Activated CD4-positive, alpha-beta T cell treated with anti-CD3 and anti-CD28 coated beads, Interleukin-2, Interleukin-6, amounts not matched to agents 100 ng/mL and 50 ng/mL, durations not matched to agents 16 hours and 8 hours (primary cell): ENCODE results near the gene CALR3.
"Not testable (repeated sequence)": the region's sequence is repeated elsewhere in the genome, so short reads cannot be mapped to it uniquely, and the experiment has no call there.

Source experiments
- DNase-seq: peaks from one replicate; pipeline ENCODE4 v3.0.0-alpha.2; 2020

CALR3 gene

DNA sequence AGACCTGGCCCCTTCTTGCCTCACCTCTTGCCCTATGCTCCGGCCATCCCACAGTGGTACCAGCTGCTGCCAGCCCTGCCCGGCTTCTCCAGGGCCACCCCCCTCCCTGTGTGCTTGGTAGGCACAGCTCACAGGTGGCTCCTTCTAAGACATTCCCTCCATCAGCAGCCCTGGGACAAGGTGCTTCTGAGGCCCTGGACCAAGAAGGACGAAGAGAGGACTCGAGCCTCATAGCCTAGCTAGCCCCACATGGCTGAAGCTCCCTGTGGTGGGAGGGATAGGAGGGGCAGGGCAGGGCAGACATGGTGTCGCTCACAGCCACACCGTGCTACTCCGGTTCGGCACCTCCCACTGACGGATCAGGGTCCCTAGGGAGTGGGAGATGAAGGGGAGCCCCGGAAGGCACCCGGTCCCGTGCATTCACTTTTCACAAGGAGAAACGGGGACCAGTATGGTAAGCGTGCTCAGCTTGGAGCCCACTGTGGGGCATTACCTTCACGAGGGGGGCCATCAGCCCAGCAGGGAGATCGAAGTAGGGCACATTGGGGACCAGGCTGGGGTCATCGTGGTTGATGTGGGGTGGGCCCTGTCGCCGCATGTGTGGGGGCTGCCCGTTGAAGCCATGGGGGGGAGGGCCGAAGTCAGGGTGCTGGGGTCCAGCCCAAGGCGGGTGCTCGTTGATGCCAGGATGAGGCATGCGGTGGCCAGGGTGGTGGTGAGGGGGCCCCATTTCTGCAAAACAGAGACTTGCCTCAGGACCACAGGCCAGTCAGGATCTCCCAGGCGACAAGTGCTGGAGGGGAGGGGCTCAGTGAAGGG is 26.8 kb upstream of the CALR3 start:
- DNase-seq = no peak

DNA sequence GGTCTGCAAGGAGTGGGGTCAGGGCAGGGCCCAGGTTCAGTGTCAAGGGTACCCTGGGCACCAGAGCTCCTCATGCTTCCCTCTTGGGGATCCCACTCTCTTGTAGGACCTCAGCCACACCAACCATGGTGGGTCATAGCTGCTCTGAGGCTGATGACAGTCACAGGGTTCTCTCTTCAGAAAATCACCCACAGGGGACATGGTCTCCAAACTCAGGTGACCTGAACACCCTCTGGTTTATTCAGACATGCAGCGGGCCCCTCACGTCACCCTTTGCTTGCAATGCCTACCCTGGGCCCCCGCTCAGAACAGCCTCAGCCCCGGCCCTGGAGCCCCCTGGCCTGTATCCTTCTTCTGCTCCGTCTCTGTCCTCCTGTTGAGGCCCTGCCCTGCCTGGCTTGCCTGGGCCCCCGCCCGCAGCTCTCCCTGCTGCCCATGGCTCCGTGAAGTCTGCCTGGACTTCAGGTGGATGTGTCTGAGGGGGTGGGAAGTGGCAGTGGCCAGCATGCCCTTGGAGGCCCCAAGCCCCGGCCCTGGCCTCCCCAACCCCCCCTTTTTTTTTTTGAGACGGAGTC is 25.8 kb upstream of the CALR3 start:
- DNase-seq = no peak

DNA sequence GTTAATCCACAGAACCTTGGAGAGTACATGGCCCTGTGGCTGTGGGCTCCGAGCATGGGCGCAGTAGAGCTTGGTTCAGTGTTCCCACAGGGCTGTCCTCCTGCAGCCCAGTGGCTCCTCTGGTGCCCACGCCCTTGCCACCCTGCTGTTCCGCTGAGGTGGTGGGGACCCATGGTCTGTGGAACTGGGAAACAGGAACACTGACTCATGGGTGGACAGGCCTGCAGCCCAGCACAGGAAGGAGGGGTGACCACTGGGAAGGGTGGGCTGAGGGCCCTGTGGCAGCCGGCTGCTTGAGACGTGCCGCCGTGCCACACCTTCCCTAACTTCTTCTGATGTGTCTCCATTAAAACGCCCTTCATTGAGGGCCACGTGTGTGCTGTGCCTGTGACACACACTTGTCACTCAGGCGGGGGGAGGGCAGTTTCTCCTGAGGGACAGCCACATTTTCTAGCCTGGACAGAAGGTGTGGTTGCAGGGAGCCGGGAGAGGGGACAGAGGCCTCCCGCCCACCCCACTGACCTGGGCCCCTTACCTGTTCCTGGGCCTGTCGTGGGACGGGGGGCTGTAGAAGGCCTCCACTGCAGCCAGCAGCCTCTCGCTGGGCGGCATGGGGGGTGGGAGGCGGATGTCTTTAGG is 25.1 kb upstream of the CALR3 start:
- DNase-seq = no peak

- no peak for DNase-seq
Observed at GRCh38 chr19:16520074-16520973, 24.4 kb upstream of the CALR3 start.

- no peak for DNase-seq
Observed at GRCh38 chr19:16519230-16519687, 23.3 kb upstream of the CALR3 start.

DNA sequence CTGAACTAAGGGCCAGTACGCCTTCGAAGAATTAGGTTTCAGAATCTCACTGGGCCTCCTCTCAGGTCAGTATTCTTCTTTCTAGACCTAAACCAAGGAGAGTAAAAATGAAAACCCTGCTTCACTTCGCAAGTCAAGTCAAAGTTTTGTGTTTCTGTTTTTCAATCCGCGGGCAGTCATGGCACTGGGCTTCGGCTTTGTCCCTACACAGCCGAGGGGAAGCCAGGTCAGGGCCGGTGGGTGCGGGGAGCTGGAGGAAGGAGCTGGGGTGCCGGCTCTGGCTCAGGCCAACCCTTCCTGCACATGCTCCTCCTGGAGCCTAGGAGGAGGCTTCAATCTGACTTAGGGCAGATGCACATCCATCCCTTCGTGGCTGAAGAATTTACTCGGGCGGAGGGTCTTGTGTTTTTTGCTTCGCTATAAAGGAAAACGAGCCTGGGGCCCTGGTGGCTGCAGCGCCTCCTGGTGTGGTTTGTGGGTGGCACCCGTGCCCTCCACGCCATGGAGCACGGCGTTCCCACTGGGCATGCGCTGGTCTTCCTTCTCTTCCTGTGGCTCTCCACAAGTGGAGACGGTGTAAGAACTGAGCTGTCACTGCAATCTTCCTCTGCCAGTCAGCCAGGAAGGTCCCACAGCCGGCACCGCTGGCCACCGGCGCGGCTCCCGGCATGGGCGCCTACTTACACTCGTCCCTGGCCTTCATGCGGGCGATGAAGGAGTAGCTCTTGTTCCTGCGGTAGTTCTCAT is 22.7 kb upstream of the CALR3 start:
- DNase-seq = no peak

DNA sequence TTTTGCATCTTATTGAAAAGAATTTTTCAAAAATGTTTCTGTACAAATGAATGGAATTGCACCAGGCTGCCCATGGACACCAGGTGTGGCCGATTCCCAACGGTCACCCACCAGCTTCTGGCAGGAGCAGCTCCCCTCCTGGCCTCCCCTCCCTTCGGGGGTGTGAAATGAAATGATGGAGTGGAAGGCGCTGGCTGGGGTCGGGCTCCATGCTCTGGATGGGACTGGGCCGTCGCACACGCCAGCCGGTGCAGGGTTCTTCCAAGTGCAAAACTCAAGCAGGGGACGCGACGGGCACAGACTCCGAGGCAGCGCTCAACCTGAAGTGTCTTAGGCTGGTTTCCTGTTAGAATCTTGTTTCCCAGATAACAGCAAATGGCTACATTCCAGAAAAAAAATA is 22.1 kb upstream of the CALR3 start:
- DNase-seq = no peak

DNA sequence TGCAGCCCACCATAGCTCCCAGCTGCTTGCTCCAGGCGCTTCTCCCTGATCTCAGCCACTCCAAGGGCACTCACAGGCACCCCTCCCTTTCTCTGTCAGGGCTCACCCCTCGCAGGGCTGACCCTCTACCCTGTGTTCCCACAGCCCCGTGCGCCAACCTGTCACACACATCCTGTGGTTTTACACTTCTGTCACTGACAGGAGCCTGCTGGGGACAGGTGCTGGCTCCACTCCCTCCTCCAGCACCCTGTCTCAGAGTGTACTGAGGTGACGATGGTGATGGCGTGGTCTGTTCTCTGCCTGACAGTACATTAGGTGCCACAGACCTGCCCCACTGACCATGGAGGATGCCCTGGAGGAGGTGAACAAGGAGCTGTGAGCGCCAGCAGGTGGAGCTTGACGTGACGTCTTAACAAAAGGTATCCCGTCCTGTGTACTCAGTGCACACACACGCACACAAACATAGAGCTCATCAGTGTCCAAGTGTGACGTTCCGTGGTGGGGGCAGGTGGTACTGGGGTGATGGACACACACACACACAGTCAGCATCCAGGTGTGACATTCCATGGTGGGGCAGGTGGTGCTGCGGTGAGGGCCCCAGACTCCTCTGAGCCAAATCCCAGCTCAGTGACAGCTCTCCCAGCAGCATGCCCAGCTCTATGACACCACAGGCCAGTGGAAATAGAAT is 21.1 kb upstream of the CALR3 start:
- DNase-seq = no peak

GRCh38 chr19:16516381-16516780 is 20.4 kb upstream of the CALR3 start:
- DNase-seq = no peak

DNA sequence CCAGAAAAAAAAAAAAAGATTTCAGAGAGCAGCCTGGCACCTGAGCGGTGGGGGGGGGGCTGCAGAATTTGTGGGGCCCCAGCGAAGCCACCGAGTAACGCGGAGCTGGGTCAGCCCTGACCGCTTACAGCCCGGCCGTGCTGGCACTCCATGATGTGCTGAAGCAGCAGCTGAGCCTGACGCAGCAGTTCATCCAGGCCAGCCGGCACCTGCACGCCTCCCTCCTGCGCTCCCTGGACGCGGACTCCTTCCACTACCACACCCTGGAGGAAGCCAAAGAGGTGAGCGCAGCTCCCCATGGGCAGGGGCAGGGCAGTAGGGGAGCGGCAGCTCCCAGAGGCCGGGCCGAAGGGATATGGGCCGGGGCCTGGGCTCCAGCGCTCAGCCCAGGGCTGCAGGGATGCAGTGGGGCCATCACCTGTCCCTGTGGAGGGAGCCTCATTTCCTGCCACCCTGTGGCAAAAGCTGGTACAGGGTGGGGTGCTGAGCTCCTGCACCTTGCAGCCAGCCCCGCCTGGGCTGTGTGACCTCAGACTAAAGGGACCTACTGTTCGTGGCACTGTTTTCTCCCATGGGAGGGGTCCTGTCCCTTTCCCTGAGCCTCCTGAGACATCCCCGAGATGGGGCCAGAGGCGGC is 18.5 kb upstream of the CALR3 start:
- no peak for DNase-seq

DNA sequence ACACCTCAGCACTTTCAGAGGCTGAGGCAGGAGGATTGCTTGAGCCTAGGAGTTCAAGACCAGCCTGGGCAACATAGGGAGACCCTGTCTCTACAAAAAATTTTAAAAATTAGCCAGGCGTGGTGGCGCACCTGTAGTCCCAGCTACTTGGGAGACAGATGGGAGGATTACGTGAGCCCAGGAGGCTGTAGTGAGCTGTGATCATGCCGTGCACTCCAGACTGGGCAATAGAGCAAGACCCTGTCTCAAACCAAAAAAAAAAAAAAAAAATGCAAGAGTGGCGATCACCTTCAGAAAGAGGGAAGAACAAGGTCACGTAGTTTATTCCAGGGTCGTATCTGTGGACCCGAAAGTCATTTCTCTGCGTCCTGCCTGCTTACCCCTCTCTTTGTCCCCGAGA is 16.6 kb upstream of the CALR3 start:
- not testable (repeated sequence) for DNase-seq

- no peak for DNase-seq
Observed at GRCh38 chr19:16509141-16510061, 13.4 kb upstream of the CALR3 start.

DNA sequence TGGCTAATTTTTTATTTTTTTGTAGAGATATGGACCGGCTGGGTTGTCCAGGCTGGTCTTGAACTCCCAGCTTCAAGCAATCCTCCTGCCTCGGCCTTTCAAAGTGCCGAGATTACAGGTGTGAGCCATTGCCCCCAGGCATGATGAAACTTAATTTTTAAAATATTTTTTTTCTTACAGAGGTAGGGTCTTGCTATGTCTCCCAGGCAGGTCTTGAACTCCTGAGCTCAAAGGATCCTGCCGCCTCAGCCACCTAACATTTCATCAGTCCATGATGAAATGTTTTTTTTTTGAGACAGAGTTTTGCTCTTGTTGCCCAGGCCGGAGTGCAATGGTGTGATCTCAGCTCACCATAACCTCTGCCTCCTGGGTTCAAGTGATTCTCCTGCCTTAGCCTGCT is 12.6 kb upstream of the CALR3 start:
- no peak for DNase-seq

- no peak for DNase-seq
Observed at GRCh38 chr19:16506961-16507360, 11.0 kb upstream of the CALR3 start.

DNA sequence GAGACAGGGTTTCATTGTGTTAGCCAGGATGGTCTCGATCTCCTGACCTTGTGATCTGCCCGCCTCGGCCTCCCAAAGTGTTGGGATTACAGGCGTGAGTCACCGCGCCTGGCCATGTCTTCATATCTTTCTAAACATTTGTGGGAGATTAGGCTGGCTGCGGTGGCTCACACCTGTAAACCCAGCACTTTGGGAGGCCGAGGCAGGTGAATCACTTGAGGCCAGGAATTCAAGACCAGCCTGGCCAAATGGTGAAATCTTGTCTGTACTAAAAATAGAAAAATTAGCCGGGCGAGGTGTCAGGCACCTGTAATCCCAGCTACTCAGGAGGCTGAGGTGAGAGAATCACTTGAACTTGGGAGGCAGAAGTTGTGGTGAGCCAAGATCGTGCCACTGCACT is 10.2 kb upstream of the CALR3 start:
- DNase-seq = not testable (repeated sequence)

- no peak for DNase-seq
Observed at GRCh38 chr19:16504271-16504670, 8.3 kb upstream of the CALR3 start.

DNA sequence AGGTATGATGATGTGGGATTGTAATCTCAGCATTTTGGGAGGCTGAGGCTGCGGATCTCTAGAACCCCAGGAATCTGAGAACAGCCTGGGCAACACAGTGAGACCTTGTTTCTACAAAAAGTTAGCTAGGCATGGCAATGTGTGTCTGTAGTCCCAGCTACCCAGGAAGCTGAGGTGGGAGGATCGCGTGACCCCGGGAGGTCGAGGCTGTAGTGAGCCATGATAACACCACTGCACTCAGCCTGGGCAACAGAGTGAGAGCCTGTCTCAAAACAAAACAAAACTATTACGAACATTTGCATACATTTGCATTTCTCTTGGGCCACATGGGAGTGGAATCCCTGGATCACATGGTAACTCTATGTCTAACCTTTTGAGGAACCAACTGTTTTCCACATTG is 1.9 kb upstream of the CALR3 start:
- no peak for DNase-seq

DNA sequence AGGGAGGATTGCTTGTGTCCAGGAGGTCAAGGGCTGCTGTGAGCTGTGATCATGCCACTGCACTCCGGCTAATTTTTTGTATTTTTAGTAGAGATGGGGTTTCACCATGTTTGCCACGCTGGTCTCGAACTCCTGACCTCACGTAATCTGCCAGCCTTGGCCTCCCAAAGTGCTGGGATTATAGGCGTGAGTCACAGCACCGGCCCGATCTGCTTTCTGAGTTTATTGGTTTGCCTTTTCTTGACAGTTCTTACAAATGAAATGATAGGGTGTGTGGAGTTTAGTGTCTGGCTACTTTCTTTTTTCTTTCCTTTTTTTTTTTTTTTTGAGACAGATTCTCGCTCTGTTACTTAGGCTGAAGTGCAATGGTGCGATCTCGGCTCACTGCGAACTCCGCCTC is 1.1 kb upstream of the CALR3 start:
- DNase-seq = no peak

GRCh38 chr19:16496613-16496983 is 631 bp upstream of the CALR3 start:
- DNase-seq = no peak

DNA sequence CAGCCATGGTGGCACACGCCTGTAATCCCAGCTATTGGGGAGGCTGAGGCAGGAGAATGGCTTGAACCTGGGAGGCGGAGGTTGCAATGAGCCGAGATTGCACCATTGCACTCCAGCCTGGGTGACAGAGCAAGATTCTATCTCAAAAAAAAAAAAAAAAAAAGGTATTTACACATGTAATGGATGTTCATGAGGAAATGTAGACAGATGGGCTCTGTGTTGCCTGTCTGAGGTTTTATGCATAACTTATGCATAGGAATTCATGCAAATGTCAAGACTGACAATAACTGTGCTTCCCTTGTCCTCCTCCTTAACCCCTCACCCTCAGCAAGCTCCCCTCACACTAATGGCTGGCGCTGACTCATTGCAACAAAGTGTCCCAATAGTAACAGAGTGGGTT is 9.5 kb downstream of the CALR3 start:
- DNase-seq = not testable (repeated sequence)
